GM12801 (cell line): ENCODE data around the gene MYLIP.

ENCODE experiments used
- TF ChIP-seq, protein P1 (sequence below): IDR thresholded peaks from one replicate; pipeline ENCODE4 v1.5.1; 2011; ENCODE audit warnings: control low read depth; ENCODE audit not compliant: insufficient read length; ENCODE audit errors: extremely low read depth

MYLIP gene

DNA sequence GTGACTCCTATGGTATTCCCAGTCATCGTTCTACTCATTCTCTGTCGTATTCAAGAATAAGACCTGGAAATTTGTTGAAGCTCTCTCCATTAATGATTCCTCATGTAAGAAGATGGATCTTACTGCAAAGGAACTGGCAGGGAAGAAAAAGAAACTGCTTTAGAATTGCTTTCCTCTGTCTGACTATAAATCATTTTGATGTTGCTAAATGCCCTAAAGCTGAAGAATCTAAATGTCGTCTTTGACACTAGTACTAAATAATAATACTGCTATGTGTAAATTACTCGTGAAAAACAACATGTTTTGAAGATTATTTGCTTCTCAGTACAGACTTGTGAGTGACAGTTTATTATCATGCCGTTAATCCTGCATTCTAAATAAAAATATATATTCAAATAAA, 20.5 kb upstream of the MYLIP start:
- TF ChIP-seq, protein P1, sequence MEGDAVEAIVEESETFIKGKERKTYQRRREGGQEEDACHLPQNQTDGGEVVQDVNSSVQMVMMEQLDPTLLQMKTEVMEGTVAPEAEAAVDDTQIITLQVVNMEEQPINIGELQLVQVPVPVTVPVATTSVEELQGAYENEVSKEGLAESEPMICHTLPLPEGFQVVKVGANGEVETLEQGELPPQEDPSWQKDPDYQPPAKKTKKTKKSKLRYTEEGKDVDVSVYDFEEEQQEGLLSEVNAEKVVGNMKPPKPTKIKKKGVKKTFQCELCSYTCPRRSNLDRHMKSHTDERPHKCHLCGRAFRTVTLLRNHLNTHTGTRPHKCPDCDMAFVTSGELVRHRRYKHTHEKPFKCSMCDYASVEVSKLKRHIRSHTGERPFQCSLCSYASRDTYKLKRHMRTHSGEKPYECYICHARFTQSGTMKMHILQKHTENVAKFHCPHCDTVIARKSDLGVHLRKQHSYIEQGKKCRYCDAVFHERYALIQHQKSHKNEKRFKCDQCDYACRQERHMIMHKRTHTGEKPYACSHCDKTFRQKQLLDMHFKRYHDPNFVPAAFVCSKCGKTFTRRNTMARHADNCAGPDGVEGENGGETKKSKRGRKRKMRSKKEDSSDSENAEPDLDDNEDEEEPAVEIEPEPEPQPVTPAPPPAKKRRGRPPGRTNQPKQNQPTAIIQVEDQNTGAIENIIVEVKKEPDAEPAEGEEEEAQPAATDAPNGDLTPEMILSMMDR: no peak

GRCh38 chr6:16108921-16109658, 19.8 kb upstream of the MYLIP start:
- TF ChIP-seq, protein P1: no peak

DNA sequence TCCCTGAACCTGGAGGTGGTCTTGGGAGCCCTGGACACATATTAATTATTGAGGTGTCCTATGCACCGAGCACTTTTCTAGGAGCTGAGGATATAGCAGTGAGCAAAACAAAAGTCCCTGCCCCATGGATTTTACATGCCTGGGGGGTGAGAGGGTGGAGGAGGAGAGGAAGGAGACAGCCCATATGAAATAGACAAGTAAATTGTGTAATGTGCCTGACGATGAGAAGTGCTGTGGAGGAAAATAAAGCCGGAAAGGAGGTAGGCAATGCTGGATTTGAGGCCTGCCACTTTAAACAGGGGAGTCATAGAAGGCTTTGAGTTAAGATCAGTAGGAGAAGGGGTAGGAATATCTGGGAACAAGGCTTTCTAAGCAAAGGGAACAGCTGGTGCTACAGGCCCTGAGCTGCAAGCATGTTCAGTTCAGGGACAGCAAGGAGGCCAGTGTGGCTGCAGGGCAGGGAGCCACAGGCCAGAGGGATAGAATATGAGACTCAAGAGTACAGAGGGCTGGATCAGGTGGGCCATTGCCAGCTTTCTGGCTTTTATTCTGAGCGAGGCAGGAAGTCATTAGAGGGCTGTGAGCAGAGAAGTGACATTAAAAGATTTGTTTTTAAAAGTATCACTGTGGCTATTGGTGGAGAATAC, 19.1 kb upstream of the MYLIP start:
- TF ChIP-seq, protein P1: no peak

- TF ChIP-seq, protein P1: no peak
These were observed 10.1 kb upstream of the MYLIP start for GRCh38 chr6:16118825-16119224.

DNA sequence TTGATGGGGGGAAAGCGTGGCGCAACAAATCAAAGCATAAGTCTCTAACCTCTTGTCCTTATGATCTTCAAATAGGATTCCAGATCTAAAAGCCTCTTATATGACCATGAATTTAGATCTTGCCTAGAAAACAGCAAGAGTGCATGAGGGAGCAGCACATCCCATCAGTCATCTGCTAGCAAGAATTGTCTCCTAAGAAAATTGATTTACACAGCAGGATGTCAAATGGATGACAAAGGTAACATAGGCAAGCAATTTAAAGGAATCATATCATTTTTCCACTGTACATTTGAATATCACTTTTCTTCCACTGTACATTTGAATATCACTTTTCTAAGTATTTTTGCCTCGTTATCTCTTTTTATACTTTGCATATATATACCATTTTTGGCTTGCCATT, 7.5 kb upstream of the MYLIP start:
- TF ChIP-seq, protein P1: no peak

GRCh38 chr6:16122197-16122596, 6.7 kb upstream of the MYLIP start:
- TF ChIP-seq, protein P1: no peak

- TF ChIP-seq, protein P1: no peak
These were observed 4.4 kb upstream of the MYLIP start for GRCh38 chr6:16124198-16125180.
